GM18499 (cell line): Measurements from ENCODE around the gene OVCH1.
"Not testable (repeated sequence)": the region's sequence is repeated elsewhere in the genome, so short reads cannot be mapped to it uniquely, and the experiment has no call there.

Experiments used
- ATAC-seq: cut with Tn5 transposase; IDR thresholded peaks from one replicate; pipeline ENCODE4 v1.9.1; 2021; ENCODE audit warnings: moderate number of reproducible peaks; ENCODE audit not compliant: insufficient read depth, unreplicated experiment

The OVCH1 gene

GRCh38 chr12:29508949-29509348, 11.5 kb upstream of the OVCH1 start:
- no peak for ATAC-seq

GRCh38 chr12:29505122-29505521, 7.6 kb upstream of the OVCH1 start:
- ATAC-seq, result no peak

GRCh38 chr12:29503283-29503682, 5.8 kb upstream of the OVCH1 start:
- ATAC-seq, result no peak

GRCh38 chr12:29499235-29499634, 1.7 kb upstream of the OVCH1 start:
- ATAC-seq, result no peak

- ATAC-seq, result no peak
Observed at GRCh38 chr12:29492891-29493290, 4.6 kb downstream of the OVCH1 start.

- ATAC-seq, result no peak
Observed at GRCh38 chr12:29486972-29487371, 10.5 kb downstream of the OVCH1 start.

GRCh38 chr12:29463198-29463597, 34.3 kb downstream of the OVCH1 start:
- no peak for ATAC-seq

GRCh38 chr12:29460082-29460481, 37.4 kb downstream of the OVCH1 start:
- ATAC-seq, result no peak

GRCh38 chr12:29455087-29455486, 42.4 kb downstream of the OVCH1 start:
- no peak for ATAC-seq

GRCh38 chr12:29451888-29452287, 45.6 kb downstream of the OVCH1 start:
- no peak for ATAC-seq

- ATAC-seq, result no peak
Observed at GRCh38 chr12:29448157-29448556, 49.3 kb downstream of the OVCH1 start.

- ATAC-seq, result no peak
Observed at GRCh38 chr12:29447285-29447975, 50.1 kb downstream of the OVCH1 start.

GRCh38 chr12:29439506-29439905, 58.0 kb downstream of the OVCH1 start:
- ATAC-seq, result no peak

- no peak for ATAC-seq
Observed at GRCh38 chr12:29438752-29439408, 58.6 kb downstream of the OVCH1 start.

GRCh38 chr12:29437575-29437974, 59.9 kb downstream of the OVCH1 start:
- ATAC-seq, result no peak

- not testable (repeated sequence) for ATAC-seq
Observed at GRCh38 chr12:29436815-29437214, 60.7 kb downstream of the OVCH1 start.

GRCh38 chr12:29431513-29431912, 66.0 kb downstream of the OVCH1 start:
- no peak for ATAC-seq

GRCh38 chr12:29430716-29431044, 66.8 kb downstream of the OVCH1 start:
- no peak for ATAC-seq

GRCh38 chr12:29429999-29430715, 67.3 kb downstream of the OVCH1 start:
- ATAC-seq, result no peak

GRCh38 chr12:29428633-29429032, 68.9 kb downstream of the OVCH1 start:
- ATAC-seq, result peak; percentile 47

GRCh38 chr12:29427964-29428363, 69.5 kb downstream of the OVCH1 start:
- peak; percentile 91 for ATAC-seq

GRCh38 chr12:29426498-29426897, 71.0 kb downstream of the OVCH1 start:
- ATAC-seq, result no peak
